Measurements from ENCODE around the gene FARP2.
"Not testable (repeated sequence)": the region's sequence is repeated elsewhere in the genome, so short reads cannot be mapped to it uniquely, and the experiment has no call there.

Gene FARP2

GRCh38 chr2:241408849-241409248, 52.8 kb downstream of the FARP2 start:
- Histone ChIP-seq H3K4me1 (no peaks in the 10 kb centered on the region), H3K9me3 (no peaks in the 10 kb centered on the region), H3K36me3 (peaks cover 24% of the 10 kb centered on the region), H3K27me3 (no peaks in the 10 kb centered on the region), H3K4me3 (ENCODE audit: low read depth, low read length) (no peak overlapping the region)
- DNase-seq, result no peak
- no peak for TF ChIP-seq CTCF (IDR thresholded peaks at IDR 0.05; ENCODE audit: low read depth, low read length)

GRCh38 chr2:241410739-241411176, 54.7 kb downstream of the FARP2 start:
- H3K27me3 ChIP-seq, result no peaks in the 10 kb centered on the region
- DNase-seq, result no peak
- no peak overlapping the region for H3K4me3 ChIP-seq (ENCODE audit: low read depth, low read length)
- H3K4me1 ChIP-seq, result no peaks in the 10 kb centered on the region
- H3K9me3 ChIP-seq, result no peaks in the 10 kb centered on the region
- no peak for TF ChIP-seq CTCF (IDR thresholded peaks at IDR 0.05; ENCODE audit: low read depth, low read length)
- H3K36me3 ChIP-seq, result peaks cover 20% of the 10 kb centered on the region

- TF ChIP-seq CTCF (IDR thresholded peaks at IDR 0.05; ENCODE audit: low read depth, low read length), result no peak
- Histone ChIP-seq H3K4me1 (no peaks in the 10 kb centered on the region), H3K27me3 (no peaks in the 10 kb centered on the region), H3K9me3 (no peaks in the 10 kb centered on the region), H3K36me3 (peaks cover 20% of the 10 kb centered on the region), H3K4me3 (ENCODE audit: low read depth, low read length) (no peak overlapping the region)
- DNase-seq, result no peak
These were observed 56.1 kb downstream of the FARP2 start for GRCh38 chr2:241412144-241412543.

GRCh38 chr2:241413501-241413900, 57.4 kb downstream of the FARP2 start:
- not testable (repeated sequence) for H3K4me1 ChIP-seq; H3K9me3 ChIP-seq; DNase-seq; H3K27me3 ChIP-seq; H3K4me3 ChIP-seq (ENCODE audit: low read depth, low read length)
- peaks cover 20% of the 10 kb centered on the region for H3K36me3 ChIP-seq

GRCh38 chr2:241413929-241414580, 58.0 kb downstream of the FARP2 start:
- H3K27me3 ChIP-seq, result no peaks in the 10 kb centered on the region
- H3K4me3 ChIP-seq (ENCODE audit: low read depth, low read length), result no peak overlapping the region
- H3K4me1 ChIP-seq, result no peaks in the 10 kb centered on the region
- H3K9me3 ChIP-seq, result no peaks in the 10 kb centered on the region
- DNase-seq, result no peak
- TF ChIP-seq CTCF (IDR thresholded peaks at IDR 0.05; ENCODE audit: low read depth, low read length), result no peak
- H3K36me3 ChIP-seq, result peaks cover 23% of the 10 kb centered on the region

GRCh38 chr2:241415196-241415595, 59.1 kb downstream of the FARP2 start:
- H3K36me3 ChIP-seq, result peaks cover 23% of the 10 kb centered on the region
- H3K9me3 ChIP-seq, result no peaks in the 10 kb centered on the region
- no peaks in the 10 kb centered on the region for H3K4me1 ChIP-seq

More at GRCh38 chr2:241415196-241415595, 59.1 kb downstream of the FARP2 start:
- Histone ChIP-seq H3K4me3 (ENCODE audit: low read depth, low read length) (no peak overlapping the region), H3K27me3 (no peaks in the 10 kb centered on the region)
- no peak for TF ChIP-seq CTCF (IDR thresholded peaks at IDR 0.05; ENCODE audit: low read depth, low read length)
- no peak for DNase-seq
